ENCODE results near the gene WNT4. TPM values are rescaled to one million over a fixed set of nuclear protein-coding genes. Genes with fewer than 3 reads are reported as not detected.
A peak's percentile ranks its signal among the peaks of the same experiment; 100 is the strongest.

Gene WNT4
- not detected in 2 replicates for total RNA-seq (2014; rRNA removed; shearing (Covaris generic))

- Histone ChIP-seq H3K4me1 (replicated peaks) (peaks cover 10% of the 10 kb centered on the region), H3K4me3 (peak within 1 kb of the TSS; percentile 24), H3K27ac (no peak within 1 kb of the TSS), H3K36me3 (no peaks in the 10 kb centered on the region), H3K27me3 (replicated peaks) (peaks cover 64% of the 10 kb centered on the region), H3K9me3 (replicated peaks) (no peaks in the 10 kb centered on the region)
- DNase-seq (ENCODE audit: low read depth in 1 of 2, low spot score in 2 of 2), result no peak
These were observed at the start of gene WNT4 for GRCh38 chr1:22143065-22144033. WNT4 (minus strand) TSS chr1:22143097; CDS start chr1:22142922, 175 bp downstream.

- Histone ChIP-seq H3K27me3 (replicated peaks) (peaks cover 10% of the 10 kb centered on the region; the same call in 1 of the 2 replicates), H3K4me1 (replicated peaks) (no peaks in the 10 kb centered on the region)
- DNase-seq (ENCODE audit: low read depth in 1 of 2, low spot score in 2 of 2), result no peak
These were observed 47.8 kb upstream of the WNT4 start for GRCh38 chr1:22190731-22191130.

GRCh38 chr1:22190251-22190650, 47.4 kb upstream of the WNT4 start:
- DNase-seq (ENCODE audit: low read depth in 1 of 2, low spot score in 2 of 2), result no peak
- H3K4me3 ChIP-seq, result no peak overlapping the region
- no peak overlapping the region for H3K27ac ChIP-seq
- H3K4me1 ChIP-seq (replicated peaks), result no peaks in the 10 kb centered on the region
- H3K9me3 ChIP-seq (replicated peaks), result no peaks in the 10 kb centered on the region
- H3K36me3 ChIP-seq, result no peaks in the 10 kb centered on the region
- H3K27me3 ChIP-seq (replicated peaks), result peaks cover 11% of the 10 kb centered on the region; the same call in 1 of the 2 replicates

More at GRCh38 chr1:22190731-22191130, 47.8 kb upstream of the WNT4 start:
- Histone ChIP-seq H3K9me3 (replicated peaks) (no peaks in the 10 kb centered on the region), H3K36me3 (no peaks in the 10 kb centered on the region), H3K27ac (no peak overlapping the region), H3K4me3 (no peak overlapping the region)

GRCh38 chr1:22189619-22190018, 46.7 kb upstream of the WNT4 start:
- H3K27me3 ChIP-seq (replicated peaks), result peaks cover 11% of the 10 kb centered on the region; the same call in 1 of the 2 replicates
- no peaks in the 10 kb centered on the region for H3K4me1 ChIP-seq (replicated peaks)
- DNase-seq (ENCODE audit: low read depth in 1 of 2, low spot score in 2 of 2), result no peak

GRCh38 chr1:22188914-22189313, 46.0 kb upstream of the WNT4 start:
- Histone ChIP-seq H3K27me3 (replicated peaks) (peaks cover 15% of the 10 kb centered on the region), H3K27ac (no peak overlapping the region), H3K4me1 (replicated peaks) (no peaks in the 10 kb centered on the region), H3K9me3 (replicated peaks) (no peaks in the 10 kb centered on the region), H3K4me3 (no peak overlapping the region), H3K36me3 (no peaks in the 10 kb centered on the region)
- no peak for DNase-seq (ENCODE audit: low read depth in 1 of 2, low spot score in 2 of 2)

More at GRCh38 chr1:22189619-22190018, 46.7 kb upstream of the WNT4 start:
- no peak overlapping the region for H3K4me3 ChIP-seq
- no peaks in the 10 kb centered on the region for H3K9me3 ChIP-seq (replicated peaks)
- H3K27ac ChIP-seq, result no peak overlapping the region
- H3K36me3 ChIP-seq, result no peaks in the 10 kb centered on the region

GRCh38 chr1:22188436-22188835, 45.5 kb upstream of the WNT4 start:
- Histone ChIP-seq H3K9me3 (replicated peaks) (no peaks in the 10 kb centered on the region), H3K27me3 (replicated peaks) (peaks cover 19% of the 10 kb centered on the region), H3K4me3 (no peak overlapping the region), H3K36me3 (no peaks in the 10 kb centered on the region), H3K4me1 (replicated peaks) (no peaks in the 10 kb centered on the region), H3K27ac (no peak overlapping the region)
- no peak for DNase-seq (ENCODE audit: low read depth in 1 of 2, low spot score in 2 of 2)

GRCh38 chr1:22186311-22186710, 43.4 kb upstream of the WNT4 start:
- no peak for DNase-seq (ENCODE audit: low read depth in 1 of 2, low spot score in 2 of 2)
- no peaks in the 10 kb centered on the region for H3K9me3 ChIP-seq (replicated peaks)
- H3K4me1 ChIP-seq (replicated peaks), result no peaks in the 10 kb centered on the region
- no peak overlapping the region for H3K27ac ChIP-seq
- no peak overlapping the region for H3K4me3 ChIP-seq
- peaks cover 30% of the 10 kb centered on the region for H3K27me3 ChIP-seq (replicated peaks)
- no peaks in the 10 kb centered on the region for H3K36me3 ChIP-seq

- H3K36me3 ChIP-seq, result no peaks in the 10 kb centered on the region
- DNase-seq (ENCODE audit: low read depth in 1 of 2, low spot score in 2 of 2), result no peak
- no peak overlapping the region for H3K27ac ChIP-seq
- peaks cover 35% of the 10 kb centered on the region for H3K27me3 ChIP-seq (replicated peaks)
- H3K4me3 ChIP-seq, result no peak overlapping the region
- H3K4me1 ChIP-seq (replicated peaks), result no peaks in the 10 kb centered on the region
- no peaks in the 10 kb centered on the region for H3K9me3 ChIP-seq (replicated peaks)
These were observed 42.2 kb upstream of the WNT4 start for GRCh38 chr1:22184892-22185612.

GRCh38 chr1:22184454-22184853, 41.6 kb upstream of the WNT4 start:
- Histone ChIP-seq H3K9me3 (replicated peaks) (no peaks in the 10 kb centered on the region), H3K27me3 (replicated peaks) (peaks cover 35% of the 10 kb centered on the region)
- DNase-seq (ENCODE audit: low read depth in 1 of 2, low spot score in 2 of 2), result no peak

GRCh38 chr1:22182715-22183114, 39.8 kb upstream of the WNT4 start:
- no peak for DNase-seq (ENCODE audit: low read depth in 1 of 2, low spot score in 2 of 2)

More at GRCh38 chr1:22184454-22184853, 41.6 kb upstream of the WNT4 start:
- no peaks in the 10 kb centered on the region for H3K4me1 ChIP-seq (replicated peaks)
- H3K36me3 ChIP-seq, result no peaks in the 10 kb centered on the region
- H3K27ac ChIP-seq, result no peak overlapping the region
- H3K4me3 ChIP-seq, result no peak overlapping the region

GRCh38 chr1:22179197-22179803, 36.4 kb upstream of the WNT4 start:
- no peak overlapping the region for H3K4me3 ChIP-seq
- H3K27ac ChIP-seq, result no peak overlapping the region
- H3K27me3 ChIP-seq (replicated peaks), result peaks cover 37% of the 10 kb centered on the region
- H3K9me3 ChIP-seq (replicated peaks), result no peaks in the 10 kb centered on the region
- DNase-seq (ENCODE audit: low read depth in 1 of 2, low spot score in 2 of 2), result no peak
- H3K4me1 ChIP-seq (replicated peaks), result no peaks in the 10 kb centered on the region
- no peaks in the 10 kb centered on the region for H3K36me3 ChIP-seq

More at GRCh38 chr1:22182715-22183114, 39.8 kb upstream of the WNT4 start:
- Histone ChIP-seq H3K27me3 (replicated peaks) (peaks cover 32% of the 10 kb centered on the region), H3K4me1 (replicated peaks) (no peaks in the 10 kb centered on the region), H3K27ac (no peak overlapping the region), H3K9me3 (replicated peaks) (no peaks in the 10 kb centered on the region), H3K4me3 (no peak overlapping the region), H3K36me3 (no peaks in the 10 kb centered on the region)

- Histone ChIP-seq H3K9me3 (replicated peaks) (no peaks in the 10 kb centered on the region), H3K4me1 (replicated peaks) (no peaks in the 10 kb centered on the region), H3K36me3 (no peaks in the 10 kb centered on the region), H3K4me3 (no peak overlapping the region), H3K27me3 (replicated peaks) (peaks cover 25% of the 10 kb centered on the region), H3K27ac (no peak overlapping the region)
- no peak for DNase-seq (ENCODE audit: low read depth in 1 of 2, low spot score in 2 of 2)
These were observed 34.6 kb upstream of the WNT4 start for GRCh38 chr1:22177354-22178003.

- no peaks in the 10 kb centered on the region for H3K36me3 ChIP-seq
- no peak for DNase-seq (ENCODE audit: low read depth in 1 of 2, low spot score in 2 of 2)
- H3K9me3 ChIP-seq (replicated peaks), result no peaks in the 10 kb centered on the region
- peaks cover 19% of the 10 kb centered on the region for H3K27me3 ChIP-seq (replicated peaks)
- H3K4me3 ChIP-seq, result no peak overlapping the region
- no peaks in the 10 kb centered on the region for H3K4me1 ChIP-seq (replicated peaks)
- no peak overlapping the region for H3K27ac ChIP-seq
These were observed 33.4 kb upstream of the WNT4 start for GRCh38 chr1:22176258-22176657.

Data from SJSA1 (cell line).